HUES64 (cell line): ENCODE data around the gene PTPRD.

ENCODE experiments used
- H3K27ac ChIP-seq: 2 replicates; pipeline ENCODE4 v1.7.0; 2013; ENCODE audit warnings: low read depth, low read length, inconsistent platforms
- H3K27me3 ChIP-seq: 2 replicates; pipeline ENCODE4 v1.6.1; 2013; ENCODE audit warnings: mild to moderate bottlenecking, low read length; ENCODE audit not compliant: insufficient read depth
- H3K36me3 ChIP-seq: 2 replicates; pipeline ENCODE4 v1.6.1; 2013; ENCODE audit warnings: mild to moderate bottlenecking, low read length; ENCODE audit not compliant: insufficient read depth
- H3K4me1 ChIP-seq: 2 replicates; pipeline ENCODE4 v1.6.1; 2013; ENCODE audit warnings: mild to moderate bottlenecking, low read length, moderate library complexity; ENCODE audit not compliant: insufficient read depth
- H3K4me3 ChIP-seq: 2 replicates; pipeline ENCODE4 v1.5.1; 2013; ENCODE audit warnings: mild to moderate bottlenecking, low read length, moderate library complexity
- H3K9ac ChIP-seq: 2 replicates; pipeline ENCODE4 v1.6.1; 2013; ENCODE audit warnings: mild to moderate bottlenecking, low read depth, low read length
- H3K9me3 ChIP-seq: 2 replicates; pipeline ENCODE4 v1.6.1; 2013; ENCODE audit warnings: low read depth, low read length; ENCODE audit not compliant: insufficient read depth
- WGBS: fragments of 150-250, 120-280 bp; methylation state at CpG from one replicate; pipeline ENCODE4 v1.1.7; 2013; ENCODE audit warnings: missing lambda C conversion rate; 5-methylcytosine and 5-hydroxymethylcytosine counted together

Gene PTPRD

GRCh38 chr9:8477450-8477849 is 2135.4 kb downstream of the PTPRD start:
- Histone ChIP-seq H3K4me1 (peaks cover 18% of the 10 kb centered on the region), H3K36me3 (peaks cover 15% of the 10 kb centered on the region; the same call in 1 of the 2 replicates), H3K27me3 (no peaks in the 10 kb centered on the region), H3K4me3 (no peak overlapping the region), H3K9ac (no peak overlapping the region), H3K9me3 (peaks cover 8% of the 10 kb centered on the region; the same call in 1 of the 2 replicates), H3K27ac (no peak overlapping the region)
- WGBS: 92% methylated on average over 3 of the region's 3 CpGs

GRCh38 chr9:8474937-8475336 is 2137.9 kb downstream of the PTPRD start:
- Histone ChIP-seq H3K36me3 (peaks cover 15% of the 10 kb centered on the region; the same call in 1 of the 2 replicates), H3K9ac (no peak overlapping the region), H3K4me1 (peaks cover 18% of the 10 kb centered on the region), H3K4me3 (no peak overlapping the region), H3K27ac (no peak overlapping the region), H3K27me3 (no peaks in the 10 kb centered on the region), H3K9me3 (peaks cover 8% of the 10 kb centered on the region; the same call in 1 of the 2 replicates)
- 100% methylated on average over 1 of the region's 1 CpG for WGBS

- 96% methylated on average over 9 of the region's 10 CpGs for WGBS
- Histone ChIP-seq H3K27me3 (no peaks in the 10 kb centered on the region), H3K4me1 (peaks cover 11% of the 10 kb centered on the region), H3K9me3 (peaks cover 8% of the 10 kb centered on the region; the same call in 1 of the 2 replicates), H3K36me3 (peaks cover 15% of the 10 kb centered on the region; the same call in 1 of the 2 replicates), H3K27ac (no peak overlapping the region), H3K9ac (no peak overlapping the region), H3K4me3 (no peak overlapping the region)
These were observed 2139.4 kb downstream of the PTPRD start for GRCh38 chr9:8473244-8474020.

GRCh38 chr9:8468045-8468637 is 2144.7 kb downstream of the PTPRD start:
- H3K9me3 ChIP-seq: no peaks in the 10 kb centered on the region
- H3K4me1 ChIP-seq: no peaks in the 10 kb centered on the region
- no peak overlapping the region for H3K4me3 ChIP-seq
- 84% methylated on average over 3 of the region's 3 CpGs for WGBS
- H3K36me3 ChIP-seq: peaks cover 2% of the 10 kb centered on the region; the same call in 1 of the 2 replicates
- no peaks in the 10 kb centered on the region for H3K27me3 ChIP-seq
- no peak overlapping the region for H3K9ac ChIP-seq
- H3K27ac ChIP-seq: no peak overlapping the region

- WGBS: 93% methylated on average over 1 of the region's 2 CpGs
- Histone ChIP-seq H3K4me3 (no peak overlapping the region), H3K9me3 (no peaks in the 10 kb centered on the region), H3K27ac (no peak overlapping the region), H3K4me1 (no peaks in the 10 kb centered on the region), H3K27me3 (no peaks in the 10 kb centered on the region), H3K36me3 (peaks cover 10% of the 10 kb centered on the region; the same call in 1 of the 2 replicates), H3K9ac (no peak overlapping the region)
These were observed 2155.0 kb downstream of the PTPRD start for GRCh38 chr9:8457816-8458215.

GRCh38 chr9:8457055-8457454 is 2155.7 kb downstream of the PTPRD start:
- no peak overlapping the region for H3K27ac ChIP-seq
- H3K4me3 ChIP-seq: no peak overlapping the region
- H3K36me3 ChIP-seq: peaks cover 10% of the 10 kb centered on the region; the same call in 1 of the 2 replicates
- no peak overlapping the region for H3K9ac ChIP-seq
- 94% methylated on average over 5 of the region's 5 CpGs for WGBS
- H3K27me3 ChIP-seq: no peaks in the 10 kb centered on the region
- H3K4me1 ChIP-seq: no peaks in the 10 kb centered on the region
- no peaks in the 10 kb centered on the region for H3K9me3 ChIP-seq

- Histone ChIP-seq H3K27me3 (no peaks in the 10 kb centered on the region), H3K36me3 (peaks cover 10% of the 10 kb centered on the region; the same call in 1 of the 2 replicates), H3K4me1 (no peaks in the 10 kb centered on the region), H3K9ac (no peak overlapping the region), H3K27ac (no peak overlapping the region), H3K4me3 (no peak overlapping the region), H3K9me3 (no peaks in the 10 kb centered on the region)
These were observed 2156.5 kb downstream of the PTPRD start for GRCh38 chr9:8456344-8456743.

GRCh38 chr9:8450810-8451545 is 2161.8 kb downstream of the PTPRD start:
- Histone ChIP-seq H3K36me3 (peaks cover 14% of the 10 kb centered on the region; the same call in 1 of the 2 replicates), H3K9me3 (no peaks in the 10 kb centered on the region), H3K9ac (no peak overlapping the region), H3K4me1 (no peaks in the 10 kb centered on the region), H3K27me3 (no peaks in the 10 kb centered on the region), H3K27ac (no peak overlapping the region), H3K4me3 (no peak overlapping the region)
- 93% methylated on average over 9 of the region's 9 CpGs for WGBS

- WGBS: over 99% methylated on average over 7 of the region's 7 CpGs
- Histone ChIP-seq H3K27me3 (no peaks in the 10 kb centered on the region), H3K9me3 (no peaks in the 10 kb centered on the region), H3K9ac (no peak overlapping the region), H3K4me1 (no peaks in the 10 kb centered on the region), H3K27ac (no peak overlapping the region), H3K36me3 (peaks cover 16% of the 10 kb centered on the region; the same call in 1 of the 2 replicates), H3K4me3 (no peak overlapping the region)
These were observed 2164.6 kb downstream of the PTPRD start for GRCh38 chr9:8448226-8448625.

GRCh38 chr9:8447601-8448000 is 2165.2 kb downstream of the PTPRD start:
- no peaks in the 10 kb centered on the region for H3K9me3 ChIP-seq
- 91% methylated on average over 4 of the region's 4 CpGs for WGBS
- no peak overlapping the region for H3K27ac ChIP-seq
- H3K9ac ChIP-seq: no peak overlapping the region
- H3K36me3 ChIP-seq: peaks cover 16% of the 10 kb centered on the region; the same call in 1 of the 2 replicates
- H3K4me1 ChIP-seq: no peaks in the 10 kb centered on the region
- H3K27me3 ChIP-seq: no peaks in the 10 kb centered on the region
- H3K4me3 ChIP-seq: no peak overlapping the region

- H3K9me3 ChIP-seq: no peaks in the 10 kb centered on the region
- no peak overlapping the region for H3K27ac ChIP-seq
- no peak overlapping the region for H3K9ac ChIP-seq
- no peaks in the 10 kb centered on the region for H3K27me3 ChIP-seq
- H3K4me3 ChIP-seq: no peak overlapping the region
- H3K36me3 ChIP-seq: no peaks in the 10 kb centered on the region
- no peaks in the 10 kb centered on the region for H3K4me1 ChIP-seq
These were observed 2174.9 kb downstream of the PTPRD start for GRCh38 chr9:8437876-8438275.
